Sigmoid colon (tissue), 7 donors: ENCODE measurements around the gene SERP2. TPM values are rescaled to one million over a fixed set of nuclear protein-coding genes. Genes with fewer than 3 reads are reported as not detected.

Source experiments
- DNase-seq: peaks from one replicate; pipeline ENCODE4 v3.0.0-alpha.2; 2019
- H3K27ac ChIP-seq, 4 donors: fragments of 200-600 bp; sonication (generic); one replicate each; pipeline ENCODE4 v1.5.1; 2016 to 2019; ENCODE audit warnings: mild to moderate bottlenecking in 1 of 4
- H3K27me3 ChIP-seq, 3 donors: fragments of 200-600 bp; sonication (generic); one replicate each; pipeline ENCODE4 v1.5.1; 2019; ENCODE audit warnings: mild to moderate bottlenecking in 1 of 3
- H3K36me3 ChIP-seq, 4 donors: fragments of 200-600 bp; sonication (generic); one replicate each; pipeline ENCODE4 v1.5.1; 2016 to 2019
- H3K4me1 ChIP-seq, 4 donors: fragments of 200-600 bp; sonication (generic); one replicate each; pipeline ENCODE4 v1.5.1; 2017 to 2019
- H3K4me3 ChIP-seq, 4 donors: fragments of 200-600 bp; sonication (generic); one replicate each; pipeline ENCODE4 v1.5.1; 2017 to 2019; ENCODE audit warnings: mild to moderate bottlenecking in 2 of 4, moderate library complexity in 1 of 4
- H3K9me3 ChIP-seq, 4 donors: fragments of 200-600 bp in 3 of 4; sonication (generic) in 3 of 4; one replicate each; pipeline versions ENCODE4 v1.5.1 to v1.6.1; 2013 to 2019
- CTCF ChIP-seq, 4 experiments: fragments of 450-650 bp in 3 of 4; fragments of 200-600 bp in 1 of 4; IDR thresholded peaks; one replicate each; pipeline ENCODE4 v1.5.1; 2016 to 2019; ENCODE audit warnings: antibody characterized with exemption in 4 of 4, mild to moderate bottlenecking in 3 of 4, moderate library complexity in 2 of 4
- EP300 ChIP-seq, 4 donors: sonication (generic); formaldehyde crosslinking; IDR thresholded peaks; one replicate each; pipeline ENCODE4 v1.6.1; 2017; ENCODE audit warnings: antibody characterized with exemption in 4 of 4
- POLR2A ChIP-seq, 2 donors: fragments of 450-650 bp; IDR thresholded peaks; one replicate each; pipeline ENCODE4 v1.6.1; 2016; ENCODE audit warnings: antibody characterized with exemption in 2 of 2, mild to moderate bottlenecking in 2 of 2, moderate library complexity in 2 of 2
- POLR2AphosphoS5 ChIP-seq, 4 donors: sonication (generic); formaldehyde crosslinking; IDR thresholded peaks; one replicate each; pipeline ENCODE4 v1.6.1; 2017; ENCODE audit warnings: antibody characterized with exemption in 4 of 4
- WGBS, 2 donors: extraction: QIAGEN DNeasy Blood & Tissue Kit; methylation state at CpG; one replicate each; pipeline ENCODE4 v1.1.7; 2013; 5-methylcytosine and 5-hydroxymethylcytosine counted together
- intact Hi-C: fragments of 100-400 bp; cut with DNase I; formaldehyde crosslinking; loops from one replicate; pipeline ENCODE4 v1.15.1; 2023
- polyA plus RNA-seq, 3 donors: library from polyadenylated mRNA; stranded (reverse); fragments of 200-250 nt; gene quantifications; one replicate each; pipeline ENCODE4 v1.2.3, GENCODE V29; 2013
- total RNA-seq, 4 donors: library from RNA; depleted of rRNA; stranded (reverse); fragments of >200 nt; gene quantifications; one replicate each; pipeline ENCODE4 v1.1.0, GENCODE V29; 2016
- donor health status: healthy with polysubstance abuse.
- donor health status: Bipolar disorder and iron deficiency.
- donor health status: healthy.

The SERP2 gene
- total and polyA plus RNA-seq, 7 donors: 3.2 to 9.6 (median 6.9) TPM

GRCh38 chr13:44379885-44380284 is 6.3 kb downstream of the SERP2 start:
- H3K36me3 ChIP-seq: no peaks in the 10 kb centered on the region
- intact Hi-C loops: loop anchor here (10.0 kb wide), 1 partner anchor 235 kb away; no protein-coding TSS in a partner anchor
- no peaks in the 10 kb centered on the region for H3K27me3 ChIP-seq
- no peaks in the 10 kb centered on the region for H3K9me3 ChIP-seq
- TF ChIP-seq POLR2AphosphoS5 (IDR thresholded peaks at IDR 0.05) (no peak), POLR2A (IDR thresholded peaks at IDR 0.05) (no peak), CTCF (IDR thresholded peaks at IDR 0.05) (no peak), EP300 (IDR thresholded peaks at IDR 0.05) (no peak)
- no peak overlapping the region for H3K4me3 ChIP-seq
- no peak overlapping the region for H3K27ac ChIP-seq
- 51 to 80% methylated on average over 2 of the region's 2 CpGs for WGBS, 2 donors
- H3K4me1 ChIP-seq: peaks cover 0 to under 1% (median 0%) of the 10 kb centered on the region in 4 donors
- no peak for DNase-seq

GRCh38 chr13:44380404-44381165 is 7.0 kb downstream of the SERP2 start:
- no peaks in the 10 kb centered on the region for H3K4me1 ChIP-seq
- intact Hi-C loops: no loop called here
- DNase-seq: no peak
- no peak overlapping the region for H3K27ac ChIP-seq
- TF ChIP-seq POLR2AphosphoS5 (IDR thresholded peaks at IDR 0.05) (no peak), EP300 (IDR thresholded peaks at IDR 0.05) (no peak), POLR2A (IDR thresholded peaks at IDR 0.05) (no peak), CTCF (IDR thresholded peaks at IDR 0.05) (no peak)
- H3K9me3 ChIP-seq: no peaks in the 10 kb centered on the region
- 89 to 93% methylated on average over 3 of the region's 3 CpGs for WGBS, 2 donors
- H3K36me3 ChIP-seq: no peaks in the 10 kb centered on the region
- no peak overlapping the region for H3K4me3 ChIP-seq
- H3K27me3 ChIP-seq: no peaks in the 10 kb centered on the region

GRCh38 chr13:44382635-44383145 is 9.1 kb downstream of the SERP2 start:
- TF ChIP-seq CTCF (IDR thresholded peaks at IDR 0.05) (no peak), POLR2AphosphoS5 (IDR thresholded peaks at IDR 0.05) (no peak), POLR2A (IDR thresholded peaks at IDR 0.05) (no peak), EP300 (IDR thresholded peaks at IDR 0.05) (no peak)
- H3K27ac ChIP-seq: no peak overlapping the region
- intact Hi-C loops: no loop called here

GRCh38 chr13:44383945-44384344 is 10.3 kb downstream of the SERP2 start:
- H3K9me3 ChIP-seq: no peaks in the 10 kb centered on the region
- WGBS, 2 donors: 71 to 73% methylated on average over 5 of the region's 5 CpGs
- DNase-seq: no peak
- no peaks in the 10 kb centered on the region for H3K4me1 ChIP-seq
- no peaks in the 10 kb centered on the region for H3K36me3 ChIP-seq
- intact Hi-C loops: no loop called here
- H3K27ac ChIP-seq: no peak overlapping the region
- no peak overlapping the region for H3K4me3 ChIP-seq
- no peak for TF ChIP-seq POLR2AphosphoS5 (IDR thresholded peaks at IDR 0.05)
- no peak for TF ChIP-seq CTCF (IDR thresholded peaks at IDR 0.05)
- no peak for TF ChIP-seq POLR2A (IDR thresholded peaks at IDR 0.05)
- TF ChIP-seq EP300 (IDR thresholded peaks at IDR 0.05): no peak
- H3K27me3 ChIP-seq: no peaks in the 10 kb centered on the region

More at GRCh38 chr13:44382635-44383145, 9.1 kb downstream of the SERP2 start:
- Histone ChIP-seq H3K27me3 (no peaks in the 10 kb centered on the region), H3K9me3 (no peaks in the 10 kb centered on the region), H3K4me3 (no peak overlapping the region), H3K36me3 (no peaks in the 10 kb centered on the region), H3K4me1 (no peaks in the 10 kb centered on the region)
- DNase-seq: no peak
- 22 to 56% methylated on average over 5 of the region's 5 CpGs for WGBS, 2 donors
